Subcutaneous abdominal adipose tissue (tissue), 5 donors: ENCODE data around the gene ITGB3.

Experiments
- H3K27ac ChIP-seq: one replicate; pipeline ENCODE4 v1.7.0; 2013; ENCODE audit warnings: low read depth, mild to moderate bottlenecking, inconsistent platforms, low read length, moderate library complexity
- H3K27me3 ChIP-seq, 5 donors: one replicate each; pipeline ENCODE4 v1.7.0; 2013; ENCODE audit warnings: low read length in 5 of 5, inconsistent platforms in 1 of 5; ENCODE audit not compliant: control insufficient read depth in 5 of 5, insufficient read depth in 4 of 5
- H3K36me3 ChIP-seq, 5 donors: one replicate each; pipeline ENCODE4 v1.7.0; 2013; ENCODE audit warnings: low read length in 5 of 5; ENCODE audit not compliant: control insufficient read depth in 5 of 5, insufficient read depth in 5 of 5
- H3K4me1 ChIP-seq, 5 donors: one replicate each; pipeline ENCODE4 v1.7.0; 2013; ENCODE audit warnings: low read length in 5 of 5, mild to moderate bottlenecking in 3 of 5, moderate library complexity in 1 of 5; ENCODE audit not compliant: control insufficient read depth in 5 of 5, insufficient read depth in 5 of 5
- H3K4me3 ChIP-seq, 5 donors: one replicate each; pipeline ENCODE4 v1.7.0; 2013; ENCODE audit warnings: low read length in 5 of 5, low read depth in 1 of 5
- H3K9ac ChIP-seq, 5 donors: one replicate each; pipeline ENCODE4 v1.7.0; 2013; ENCODE audit warnings: low read length in 5 of 5, mild to moderate bottlenecking in 4 of 5, moderate library complexity in 3 of 5
- H3K9me3 ChIP-seq, 5 donors: one replicate each; pipeline ENCODE4 v1.7.0; 2013; ENCODE audit warnings: low read length in 5 of 5; ENCODE audit not compliant: control insufficient read depth in 5 of 5
- donor health status: healthy.
- donor health status: healthy.
- donor health status: healthy.
- donor health status: healthy.
- donor health status: healthy.

ITGB3 gene

DNA sequence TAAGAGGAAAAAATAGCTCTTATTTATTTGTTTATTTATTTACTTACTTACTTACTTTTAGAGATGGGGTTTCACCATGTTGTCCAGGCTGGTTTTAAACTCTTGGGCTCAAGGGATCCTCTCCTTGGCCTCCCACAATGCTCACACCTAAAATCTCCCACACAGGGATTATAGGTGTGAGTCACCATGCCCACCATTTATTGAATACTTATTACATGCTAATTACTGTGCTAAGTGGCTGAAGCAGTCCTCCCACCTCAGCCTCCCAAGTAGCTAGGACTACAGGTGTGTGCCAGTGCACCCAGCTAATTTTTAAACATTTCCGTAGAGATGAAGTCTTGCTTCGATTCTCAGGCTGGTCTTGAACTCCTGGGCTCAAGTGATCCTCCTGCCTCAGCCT lies 11.0 kb upstream of the ITGB3 start:
- Histone ChIP-seq H3K27me3 (no peaks in the 10 kb centered on the region), H3K4me3 (no peak overlapping the region), H3K9ac (no peak overlapping the region), H3K36me3 (no peaks in the 10 kb centered on the region), H3K9me3 (no peaks in the 10 kb centered on the region), H3K4me1 (peaks cover 8 to 24% (median 21%) of the 10 kb centered on the region in 5 donors), H3K27ac (no peak overlapping the region)

- Histone ChIP-seq H3K4me3 (no peak overlapping the region), H3K9ac (no peak overlapping the region), H3K27me3 (no peaks in the 10 kb centered on the region), H3K9me3 (no peaks in the 10 kb centered on the region), H3K27ac (no peak overlapping the region), H3K4me1 (peaks cover 8 to 24% (median 21%) of the 10 kb centered on the region in 5 donors), H3K36me3 (no peaks in the 10 kb centered on the region)
Measured at GRCh38 chr17:47243737-47244598, 9.7 kb upstream of the ITGB3 start.

- H3K9ac ChIP-seq, result no peak overlapping the region
- H3K27me3 ChIP-seq, result no peaks in the 10 kb centered on the region
- no peak overlapping the region for H3K27ac ChIP-seq
- no peaks in the 10 kb centered on the region for H3K36me3 ChIP-seq
- peaks cover 8 to 18% (median 14%) of the 10 kb centered on the region in 5 donors for H3K4me1 ChIP-seq
- H3K9me3 ChIP-seq, result no peaks in the 10 kb centered on the region
- no peak overlapping the region for H3K4me3 ChIP-seq
Measured at GRCh38 chr17:47244697-47245096, 8.9 kb upstream of the ITGB3 start.

- Histone ChIP-seq H3K27me3 (no peaks in the 10 kb centered on the region), H3K36me3 (no peaks in the 10 kb centered on the region), H3K9me3 (no peaks in the 10 kb centered on the region), H3K4me3 (no peak overlapping the region), H3K9ac (no peak overlapping the region), H3K4me1 (peaks cover 0 to 4% (median 0%) of the 10 kb centered on the region in 5 donors), H3K27ac (no peak overlapping the region)
Measured at GRCh38 chr17:47246120-47246519, 7.5 kb upstream of the ITGB3 start.

DNA sequence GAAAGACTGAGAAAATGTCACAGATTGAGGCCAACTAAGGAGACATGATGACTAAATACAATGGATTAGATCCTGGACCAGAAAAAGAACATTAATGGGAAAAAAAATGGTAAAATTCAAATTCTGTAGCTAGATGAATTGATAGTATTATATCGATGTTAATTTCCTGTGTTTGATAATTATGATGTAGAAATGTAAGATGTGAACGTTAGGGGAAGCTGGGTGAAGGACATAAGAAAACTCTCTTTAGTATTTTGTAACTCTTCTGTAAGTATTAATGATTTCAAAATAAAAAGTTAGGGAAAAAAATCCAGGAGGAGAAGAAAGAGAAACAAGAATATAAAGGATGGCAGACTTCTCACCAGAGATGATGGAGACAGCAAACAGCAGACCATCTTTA lies 2.8 kb upstream of the ITGB3 start:
- no peak overlapping the region for H3K4me3 ChIP-seq
- H3K27me3 ChIP-seq, result peaks cover 0 to 6% (median 0%) of the 10 kb centered on the region in 5 donors
- H3K9me3 ChIP-seq, result no peaks in the 10 kb centered on the region
- no peak overlapping the region for H3K27ac ChIP-seq
- H3K4me1 ChIP-seq, result peaks cover 0 to 20% (median 11%) of the 10 kb centered on the region in 5 donors
- H3K9ac ChIP-seq, result no peak overlapping the region
- H3K36me3 ChIP-seq, result no peaks in the 10 kb centered on the region

GRCh38 chr17:47251421-47251940 lies 2.1 kb upstream of the ITGB3 start:
- Histone ChIP-seq H3K27ac (no peak overlapping the region), H3K27me3 (peaks cover 0 to 6% (median 0%) of the 10 kb centered on the region in 5 donors), H3K4me1 (peaks cover 0 to 17% (median 11%) of the 10 kb centered on the region in 5 donors), H3K9ac (no peak overlapping the region), H3K9me3 (no peaks in the 10 kb centered on the region), H3K36me3 (no peaks in the 10 kb centered on the region), H3K4me3 (no peak overlapping the region)

DNA sequence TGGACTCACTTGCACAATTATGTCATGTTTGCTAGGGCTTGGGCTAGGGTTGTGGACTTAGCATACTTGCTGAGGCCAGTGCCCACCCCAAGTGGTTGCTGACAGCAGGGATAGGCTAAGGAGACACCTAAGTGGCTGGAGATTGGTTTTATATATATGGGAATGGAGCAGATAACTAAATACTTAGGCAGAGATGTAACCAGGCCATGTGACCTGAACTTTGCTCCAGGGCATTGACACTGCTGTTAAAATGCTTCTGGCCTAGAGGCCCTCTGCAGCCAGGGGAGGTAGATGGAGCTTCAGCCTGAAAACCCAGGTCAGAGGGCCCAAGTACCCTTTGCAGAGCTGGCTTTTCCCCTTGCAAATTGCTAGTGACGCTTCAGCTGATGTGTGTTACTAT lies 1.4 kb upstream of the ITGB3 start:
- H3K27ac ChIP-seq, result no peak overlapping the region

DNA sequence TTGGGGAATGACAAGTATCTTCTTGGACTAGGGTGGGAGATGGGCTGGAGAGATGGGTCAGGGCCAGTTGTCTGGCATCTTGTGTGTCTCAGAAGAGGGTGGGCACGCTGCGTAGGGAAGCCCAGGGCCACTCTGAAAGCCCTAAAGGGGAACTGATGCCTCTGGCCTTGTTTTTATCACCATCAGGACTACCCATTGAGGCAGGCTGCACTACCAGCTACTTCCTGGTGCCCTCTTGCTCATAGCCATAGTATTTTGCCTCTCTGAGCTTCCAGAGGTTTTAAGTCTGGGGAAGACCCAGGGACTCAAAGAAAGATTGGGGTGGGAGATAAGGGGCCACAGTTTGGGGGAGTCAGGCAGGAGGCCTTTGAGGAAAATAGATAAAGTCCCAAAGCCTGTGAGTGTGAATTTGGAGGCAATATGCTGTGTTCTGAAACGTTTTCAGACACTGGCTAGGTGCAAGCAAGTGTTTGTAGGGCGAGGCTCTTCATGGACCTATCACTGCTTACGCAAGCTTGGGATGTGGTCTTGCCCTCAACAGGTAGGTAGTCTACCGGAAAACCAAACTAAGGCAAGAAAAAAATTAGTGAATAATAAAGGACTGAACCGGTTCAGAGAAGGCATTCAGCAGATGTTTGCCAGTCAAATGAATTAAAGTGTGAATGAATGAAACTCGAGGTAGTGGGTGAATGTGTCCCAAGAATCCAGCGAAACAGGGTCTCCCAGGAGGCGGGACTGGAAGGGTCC lies 688 bp upstream of the ITGB3 start:
- peak overlapping the region; percentile 23 for H3K27ac ChIP-seq
- H3K27me3 ChIP-seq, result peaks cover 0 to 6% (median 0%) of the 10 kb centered on the region in 5 donors
- no peaks in the 10 kb centered on the region for H3K36me3 ChIP-seq
- H3K4me1 ChIP-seq, result peaks cover 2 to 30% (median 21%) of the 10 kb centered on the region in 5 donors
- no peaks in the 10 kb centered on the region for H3K9me3 ChIP-seq
- H3K9ac ChIP-seq, result peak overlapping the region in 2 of 5 donors; percentile 53 to 56
- peak overlapping the region in 4 of 5 donors; percentile 74 to 84 (median 79) for H3K4me3 ChIP-seq

More for the DNA sequence above, 1.4 kb upstream of the ITGB3 start:
- peaks cover 0 to 6% (median 0%) of the 10 kb centered on the region in 5 donors for H3K27me3 ChIP-seq
- H3K4me3 ChIP-seq, result no peak overlapping the region
- no peaks in the 10 kb centered on the region for H3K36me3 ChIP-seq
- H3K9ac ChIP-seq, result no peak overlapping the region
- H3K9me3 ChIP-seq, result no peaks in the 10 kb centered on the region
- H3K4me1 ChIP-seq, result peaks cover 0 to 23% (median 14%) of the 10 kb centered on the region in 5 donors

- peaks cover 2 to 32% (median 27%) of the 10 kb centered on the region in 5 donors for H3K4me1 ChIP-seq
- H3K27me3 ChIP-seq, result peaks cover 0 to 6% (median 0%) of the 10 kb centered on the region in 5 donors
- H3K4me3 ChIP-seq, result peak overlapping the region; percentile 70 to 84 (median 79)
- peak overlapping the region; percentile 46 for H3K27ac ChIP-seq
- no peaks in the 10 kb centered on the region for H3K36me3 ChIP-seq
- H3K9me3 ChIP-seq, result no peaks in the 10 kb centered on the region
- H3K9ac ChIP-seq, result peak overlapping the region in 4 of 5 donors; percentile 22 to 76 (median 66)
Measured at GRCh38 chr17:47254403-47254943, 846 bp downstream of the ITGB3 start.
